ENCODE data around the gene SF1. TPM values are rescaled to one million over a fixed set of nuclear protein-coding genes. Genes with fewer than 3 reads are reported as not detected.

SF1 gene
- total RNA-seq, 1 experiment from 2014 or later, result 285 TPM

- TF ChIP-seq ZNF671 (CRISPR knock-in tag; IDR thresholded peaks at IDR 0.05) (no peak), ZNF121 (CRISPR knock-in tag; IDR thresholded peaks at IDR 0.05) (no peak), ZBTB21 (CRISPR knock-in tag; IDR thresholded peaks at IDR 0.05; ENCODE audit: borderline replicate concordance) (no peak), ETV6 (CRISPR knock-in tag; IDR thresholded peaks at IDR 0.05) (no peak), SMAD4 (CRISPR knock-in tag; IDR thresholded peaks at IDR 0.05) (no peak), CREM (CRISPR knock-in tag; IDR thresholded peaks at IDR 0.05) (no peak), ELF4 (CRISPR knock-in tag; IDR thresholded peaks at IDR 0.05; ENCODE audit: low read depth) (no peak), ZNF396 (CRISPR knock-in tag; IDR thresholded peaks at IDR 0.05; ENCODE audit: borderline replicate concordance) (no peak), PRRX2 (CRISPR knock-in tag; IDR thresholded peaks at IDR 0.05) (no peak), NR2C2 (CRISPR knock-in tag; IDR thresholded peaks at IDR 0.05) (no peak)
- TF ChIP-seq, protein P1, sequence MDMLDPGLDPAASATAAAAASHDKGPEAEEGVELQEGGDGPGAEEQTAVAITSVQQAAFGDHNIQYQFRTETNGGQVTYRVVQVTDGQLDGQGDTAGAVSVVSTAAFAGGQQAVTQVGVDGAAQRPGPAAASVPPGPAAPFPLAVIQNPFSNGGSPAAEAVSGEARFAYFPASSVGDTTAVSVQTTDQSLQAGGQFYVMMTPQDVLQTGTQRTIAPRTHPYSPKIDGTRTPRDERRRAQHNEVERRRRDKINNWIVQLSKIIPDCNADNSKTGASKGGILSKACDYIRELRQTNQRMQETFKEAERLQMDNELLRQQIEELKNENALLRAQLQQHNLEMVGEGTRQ (CRISPR knock-in tag; IDR thresholded peaks at IDR 0.05), result no peak
- TF ChIP-seq, protein P2, sequence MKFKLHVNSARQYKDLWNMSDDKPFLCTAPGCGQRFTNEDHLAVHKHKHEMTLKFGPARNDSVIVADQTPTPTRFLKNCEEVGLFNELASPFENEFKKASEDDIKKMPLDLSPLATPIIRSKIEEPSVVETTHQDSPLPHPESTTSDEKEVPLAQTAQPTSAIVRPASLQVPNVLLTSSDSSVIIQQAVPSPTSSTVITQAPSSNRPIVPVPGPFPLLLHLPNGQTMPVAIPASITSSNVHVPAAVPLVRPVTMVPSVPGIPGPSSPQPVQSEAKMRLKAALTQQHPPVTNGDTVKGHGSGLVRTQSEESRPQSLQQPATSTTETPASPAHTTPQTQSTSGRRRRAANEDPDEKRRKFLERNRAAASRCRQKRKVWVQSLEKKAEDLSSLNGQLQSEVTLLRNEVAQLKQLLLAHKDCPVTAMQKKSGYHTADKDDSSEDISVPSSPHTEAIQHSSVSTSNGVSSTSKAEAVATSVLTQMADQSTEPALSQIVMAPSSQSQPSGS (CRISPR knock-in tag; IDR thresholded peaks at IDR 0.05; ENCODE audit: borderline replicate concordance, low read depth), result no peak
- TF ChIP-seq, protein P3, sequence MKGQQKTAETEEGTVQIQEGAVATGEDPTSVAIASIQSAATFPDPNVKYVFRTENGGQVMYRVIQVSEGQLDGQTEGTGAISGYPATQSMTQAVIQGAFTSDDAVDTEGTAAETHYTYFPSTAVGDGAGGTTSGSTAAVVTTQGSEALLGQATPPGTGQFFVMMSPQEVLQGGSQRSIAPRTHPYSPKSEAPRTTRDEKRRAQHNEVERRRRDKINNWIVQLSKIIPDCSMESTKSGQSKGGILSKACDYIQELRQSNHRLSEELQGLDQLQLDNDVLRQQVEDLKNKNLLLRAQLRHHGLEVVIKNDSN (CRISPR knock-in tag; IDR thresholded peaks at IDR 0.05), result no peak
- ChIA-PET POLR2A (no interaction called here), CTCF (interaction anchor here (0.6 to 1.8 kb wide), 5 partner anchors 9 to 378 kb away, joined by 3 to 6 read pairs (median 4); partner anchors contain the start of gene RASGRP2)
- DNase-seq (ENCODE audit: low spot score), result no peak
- peaks cover 18% of the 10 kb centered on the region for H3K36me3 Mint-ChIP-seq
- peaks cover 31% of the 10 kb centered on the region for H3K4me1 Mint-ChIP-seq
- no peak for ATAC-seq
- no peak overlapping the region for H3K4me3 Mint-ChIP-seq
- no peak overlapping the region for H3K27ac Mint-ChIP-seq
- peaks cover 13% of the 10 kb centered on the region for H3K27me3 Mint-ChIP-seq (ENCODE audit: low read depth)
- no peaks in the 10 kb centered on the region for H3K9me3 Mint-ChIP-seq
Observed at GRCh38 chr11:64734811-64735724, 43.3 kb downstream of the SF1 start.

- DNase-seq (ENCODE audit: low spot score) (no peak), ATAC-seq (no peak)
- ChIA-PET POLR2A (no interaction called here), CTCF (interaction anchor here (1.5 kb wide), 1 partner anchor 11 kb away, joined by 7 read pairs; no protein-coding TSS in a partner anchor)
- Mint-ChIP-seq H3K9me3 (no peaks in the 10 kb centered on the region), H3K4me1 (peaks cover 29% of the 10 kb centered on the region), H3K27me3 (ENCODE audit: low read depth) (peaks cover 8% of the 10 kb centered on the region; the same call in 1 of the 2 replicates), H3K4me3 (no peak overlapping the region), H3K36me3 (peaks cover 19% of the 10 kb centered on the region), H3K27ac (peak overlapping the region; percentile 39; the same call in 1 of the 2 replicates)
- TF ChIP-seq TP53 (CRISPR knock-in tag; IDR thresholded peaks at IDR 0.05) (no peak), SP1 (CRISPR knock-in tag; conservative IDR thresholded peaks at IDR 0.05) (no peak), FOXP4 (CRISPR knock-in tag; IDR thresholded peaks at IDR 0.05) (no peak), ETV6 (CRISPR knock-in tag; IDR thresholded peaks at IDR 0.05) (no peak), GABPB1 (CRISPR knock-in tag; IDR thresholded peaks at IDR 0.05) (no peak)
- TF ChIP-seq, protein P1 (CRISPR knock-in tag; IDR thresholded peaks at IDR 0.05), result no peak
Observed at GRCh38 chr11:64731601-64732000, 46.7 kb downstream of the SF1 start.
